SK-N-MC (cell line): Measurements from ENCODE around the gene SEMA3B.
A peak's percentile ranks its signal among the peaks of the same experiment; 100 is the strongest.
"Not testable (repeated sequence)": the region's sequence is repeated elsewhere in the genome, so short reads cannot be mapped to it uniquely, and the experiment has no call there.

Source experiments
- DNase-seq: peaks from one replicate; pipeline ENCODE4 v3.0.0-alpha.2; 2011; ENCODE audit warnings: low read depth, low spot score
- H3K27ac ChIP-seq: fragments of 200-600 bp; sonication (generic); 2 replicates; pipeline ENCODE4 v1.5.1; 2016; ENCODE audit warnings: mixed run types
- H3K36me3 ChIP-seq: fragments of 200-600 bp; sonication (generic); 2 replicates; pipeline ENCODE4 v1.6.1; 2017; ENCODE audit warnings: antibody characterized with exemption, low read length, mixed read lengths; ENCODE audit not compliant: insufficient read depth
- H3K4me3 ChIP-seq: fragments of 200-600 bp; sonication (generic); 2 replicates; pipeline ENCODE4 v1.5.1; 2016
- H3K9ac ChIP-seq: fragments of 200-600 bp; sonication (generic); 2 replicates; pipeline ENCODE4 v1.8.0; 2017; ENCODE audit warnings: mixed run types, mixed read lengths; ENCODE audit not compliant: insufficient read length
- H3K9me3 ChIP-seq: fragments of 200-600 bp; sonication (generic); 2 replicates; pipeline ENCODE4 v1.6.1; 2017; ENCODE audit warnings: low read depth, mild to moderate bottlenecking, antibody characterized with exemption, low read length, moderate library complexity, mixed read lengths
- EZH2 ChIP-seq: fragments of 200-600 bp; sonication (generic); IDR thresholded peaks from one replicate; pipeline ENCODE4 v1.6.1; 2017; ENCODE audit warnings: antibody characterized with exemption
- FOXP2 ChIP-seq: optimal IDR thresholded peaks from 2 replicates; pipeline ENCODE3; 2011; ENCODE audit warnings: mild to moderate bottlenecking, moderate library complexity; ENCODE audit not compliant: insufficient read depth; ENCODE audit errors: extremely low read length, control extremely low read depth
- POLR2AphosphoS5 ChIP-seq: IDR thresholded peaks from 2 replicates; pipeline ENCODE4 v1.6.1; 2012; ENCODE audit warnings: mild to moderate bottlenecking, low read depth, low read length, borderline replicate concordance

Gene SEMA3B

DNA sequence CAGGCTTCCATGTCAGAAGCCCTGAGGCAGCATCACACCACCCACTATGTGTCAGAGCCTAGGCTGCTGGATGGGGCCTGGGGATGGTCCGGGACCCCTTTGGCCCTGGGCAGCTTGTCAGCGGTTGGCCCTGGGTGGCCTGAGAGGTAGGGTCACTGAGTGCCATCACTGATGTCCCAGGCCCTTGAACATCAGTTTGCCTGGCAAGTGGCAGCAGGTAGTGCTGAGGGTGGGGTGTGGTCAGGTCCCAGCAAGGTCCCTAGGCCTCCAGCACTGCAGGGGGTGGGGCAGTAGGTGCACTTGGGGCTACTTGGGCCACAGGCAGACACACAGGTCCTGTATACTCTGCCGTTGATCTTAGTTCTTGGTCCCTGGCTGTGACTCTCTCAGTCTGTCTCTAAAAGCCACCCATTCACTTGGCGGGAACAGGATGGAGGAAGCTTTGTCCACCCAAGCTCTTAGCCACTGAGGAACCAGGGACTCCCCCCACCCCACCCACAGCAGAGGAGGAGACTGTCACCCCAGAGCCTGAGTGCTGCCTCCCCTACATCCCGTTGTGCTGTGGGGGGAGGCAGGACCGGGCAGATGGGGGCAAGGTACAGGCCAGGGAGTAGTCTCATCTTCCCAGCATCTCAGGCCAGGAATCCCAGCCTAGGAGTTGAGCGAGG lies 27.1 kb upstream of the SEMA3B start:
- Histone ChIP-seq H3K9ac (no peak overlapping the region), H3K4me3 (no peak overlapping the region), H3K36me3 (no peaks in the 10 kb centered on the region), H3K9me3 (no peaks in the 10 kb centered on the region), H3K27ac (no peak overlapping the region)
- no peak for DNase-seq
- TF ChIP-seq FOXP2 (no peak), EZH2 (no peak), POLR2AphosphoS5 (no peak)

DNA sequence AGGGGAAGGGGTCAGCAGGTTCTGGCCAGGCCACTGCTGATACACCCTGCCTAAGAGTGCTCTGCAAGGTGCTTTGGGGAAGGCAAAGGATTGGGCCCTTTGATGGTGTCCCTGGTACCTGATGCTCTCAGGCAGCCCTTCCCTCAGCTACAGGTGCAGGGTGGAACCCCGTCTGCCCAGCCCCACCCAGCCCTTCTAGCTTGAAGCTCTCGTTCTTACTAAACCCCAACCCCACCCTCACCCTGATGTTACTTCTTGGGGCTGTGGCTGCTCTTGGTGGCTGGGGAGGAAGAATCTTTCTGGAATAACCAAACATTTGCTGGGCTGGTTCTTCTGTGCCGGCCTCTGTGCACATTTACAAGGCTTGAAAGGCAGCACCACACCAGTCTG lies 26.6 kb upstream of the SEMA3B start:
- Histone ChIP-seq H3K27ac (no peak overlapping the region), H3K9me3 (no peaks in the 10 kb centered on the region), H3K9ac (no peak overlapping the region), H3K4me3 (no peak overlapping the region), H3K36me3 (no peaks in the 10 kb centered on the region)
- TF ChIP-seq EZH2 (no peak), FOXP2 (no peak), POLR2AphosphoS5 (no peak)
- DNase-seq: no peak

DNA sequence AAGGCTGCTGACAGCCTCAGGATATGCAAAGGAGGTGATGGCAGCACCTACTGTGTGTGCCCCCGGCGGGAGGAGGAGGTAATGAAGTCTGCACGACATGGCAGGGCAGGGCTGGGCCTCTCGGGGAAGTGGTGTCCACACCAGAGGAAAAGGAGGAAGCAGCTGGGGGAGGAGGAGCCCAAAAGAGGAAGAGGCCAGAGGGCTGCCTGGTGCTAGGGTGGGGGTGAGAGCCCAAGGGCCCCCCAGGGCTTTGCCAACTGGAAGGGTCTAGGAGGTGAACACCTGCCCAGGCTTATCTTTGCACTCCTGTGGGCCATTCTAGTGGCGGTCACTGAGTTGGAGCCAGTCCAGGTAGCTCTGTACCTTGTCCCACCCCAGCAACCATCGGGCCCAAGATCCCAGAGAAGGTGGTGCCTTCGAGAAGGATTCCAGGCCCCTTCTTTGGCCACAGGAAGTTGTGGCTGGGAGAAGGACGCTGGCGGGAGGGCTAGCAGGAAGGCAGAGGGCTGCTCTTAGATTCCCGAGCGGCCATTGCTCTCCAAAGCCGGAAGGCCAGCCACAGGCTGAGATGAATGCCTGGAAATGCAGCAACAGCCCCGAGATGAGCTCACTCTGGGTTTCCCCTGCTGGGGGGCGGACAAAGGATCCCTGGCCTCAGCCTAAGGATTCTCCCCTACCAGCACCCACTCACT lies 25.9 kb upstream of the SEMA3B start:
- Histone ChIP-seq H3K36me3 (no peaks in the 10 kb centered on the region), H3K9ac (no peak overlapping the region)

DNA sequence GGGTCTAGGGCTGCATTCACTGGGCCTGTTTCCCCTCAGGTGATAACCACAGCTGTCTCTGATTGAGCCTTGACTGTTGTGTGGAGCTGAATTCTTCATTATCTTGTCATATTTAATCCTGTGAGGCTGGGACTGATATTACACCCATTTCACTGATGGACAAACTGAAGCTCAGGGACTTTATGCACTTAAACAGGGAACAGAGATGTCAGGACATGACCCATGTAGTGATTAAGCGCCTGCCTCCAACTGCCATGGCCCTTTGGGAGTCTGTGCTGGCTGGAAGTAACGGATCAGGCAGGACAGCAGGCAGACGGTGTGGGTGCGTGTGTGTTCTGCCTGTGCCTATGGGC lies 25.4 kb upstream of the SEMA3B start:
- Histone ChIP-seq H3K4me3 (no peak overlapping the region), H3K9me3 (no peaks in the 10 kb centered on the region), H3K9ac (no peak overlapping the region), H3K27ac (no peak overlapping the region), H3K36me3 (no peaks in the 10 kb centered on the region)
- TF ChIP-seq EZH2: no peak
- TF ChIP-seq FOXP2: no peak
- TF ChIP-seq POLR2AphosphoS5: no peak
- DNase-seq: no peak

More for the DNA sequence above, 25.9 kb upstream of the SEMA3B start:
- H3K4me3 ChIP-seq: no peak overlapping the region
- no peaks in the 10 kb centered on the region for H3K9me3 ChIP-seq
- no peak overlapping the region for H3K27ac ChIP-seq
- DNase-seq: no peak
- TF ChIP-seq POLR2AphosphoS5 (no peak), EZH2 (no peak), FOXP2 (no peak)

DNA sequence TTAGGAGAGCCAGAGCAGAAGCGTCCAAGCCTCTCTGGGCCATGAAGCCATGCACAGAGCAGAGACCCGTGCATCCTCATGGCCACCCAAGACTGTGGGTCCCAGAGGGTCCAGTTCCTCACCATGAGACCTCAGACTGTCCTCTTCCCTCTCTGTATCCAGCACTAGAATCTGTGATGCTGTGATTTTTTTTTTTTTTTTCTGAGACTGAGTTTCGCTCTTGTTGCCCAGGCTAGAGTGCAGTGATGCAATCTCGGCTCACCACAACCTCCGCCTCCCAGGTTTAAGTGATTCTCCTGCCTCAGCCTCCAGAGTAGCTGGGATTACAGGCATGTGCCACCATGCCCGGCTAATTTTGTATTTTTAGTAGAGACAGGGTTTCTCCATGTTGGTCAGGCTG lies 24.1 kb upstream of the SEMA3B start:
- H3K4me3 ChIP-seq, DNase-seq, H3K36me3 ChIP-seq, H3K9me3 ChIP-seq, H3K9ac ChIP-seq, H3K27ac ChIP-seq: not testable (repeated sequence)

DNA sequence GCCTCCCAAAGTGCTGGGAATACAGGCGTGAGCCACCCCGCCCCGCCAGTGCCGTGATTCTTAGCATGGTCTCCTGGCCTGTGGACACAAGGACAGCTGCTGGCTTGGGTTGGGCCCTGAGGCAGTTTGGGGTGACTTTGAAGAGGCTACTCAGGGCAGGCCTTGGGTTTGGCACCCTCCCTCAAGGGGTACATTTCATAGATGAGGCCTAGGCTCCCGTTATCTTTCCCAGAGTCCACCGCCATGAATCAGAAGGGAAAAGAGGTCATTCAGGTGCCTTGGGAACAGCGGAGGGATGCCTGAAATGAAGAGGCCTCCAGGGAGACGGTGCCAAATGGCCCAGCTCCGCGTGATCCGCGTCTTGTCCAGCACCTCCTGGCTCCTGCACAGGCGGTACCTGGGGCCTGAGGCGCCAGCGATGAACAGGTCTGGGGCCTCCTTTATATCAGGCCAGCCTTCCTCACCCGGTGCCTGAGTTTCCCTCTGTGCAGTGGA lies 23.6 kb upstream of the SEMA3B start:
- Histone ChIP-seq H3K9ac (no peak overlapping the region), H3K27ac (peak overlapping the region; percentile 87), H3K4me3 (peak overlapping the region; percentile 72; the same call in 1 of the 2 replicates), H3K9me3 (no peaks in the 10 kb centered on the region), H3K36me3 (no peaks in the 10 kb centered on the region)
- no peak for DNase-seq
- no peak for TF ChIP-seq POLR2AphosphoS5
- TF ChIP-seq FOXP2: no peak
- no peak for TF ChIP-seq EZH2

DNA sequence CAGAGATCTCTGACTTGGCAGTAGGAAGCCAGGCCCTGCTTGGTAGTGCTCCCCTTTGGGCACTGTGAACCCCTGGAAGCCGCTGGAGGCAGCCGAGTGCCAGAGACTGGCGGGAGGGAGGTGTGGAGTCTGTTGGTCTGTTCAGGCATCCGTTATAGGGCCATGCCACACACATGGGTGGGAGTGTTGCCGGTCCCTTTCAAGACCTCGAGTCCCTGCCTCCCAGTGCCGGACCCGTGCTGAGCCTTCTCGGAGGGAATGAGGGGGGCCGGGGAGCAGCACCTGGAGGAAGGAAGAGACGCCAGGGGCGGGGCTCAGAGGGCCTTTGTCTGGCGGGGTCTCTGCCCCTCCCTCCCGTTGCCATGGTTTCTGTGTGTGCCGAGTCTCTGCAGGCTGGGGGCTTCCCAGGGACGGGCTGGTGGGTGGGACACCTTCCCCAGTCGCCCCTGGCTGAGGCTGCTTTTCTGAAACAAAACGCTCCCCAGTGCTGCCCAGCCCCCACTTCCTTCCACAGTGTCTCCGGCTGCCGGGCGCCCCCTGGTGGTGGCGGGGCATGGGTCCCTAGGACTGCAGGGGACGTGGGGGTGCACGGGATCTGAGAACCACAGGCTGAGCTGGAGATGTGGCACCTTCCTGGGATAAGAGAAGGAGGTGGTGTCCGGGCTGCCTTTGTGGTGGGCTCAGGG lies 23.0 kb upstream of the SEMA3B start:
- Histone ChIP-seq H3K9ac (peak overlapping the region; percentile 33), H3K9me3 (no peaks in the 10 kb centered on the region), H3K27ac (peak overlapping the region; percentile 87), H3K4me3 (peak overlapping the region; percentile 72), H3K36me3 (no peaks in the 10 kb centered on the region)
- no peak for DNase-seq
- TF ChIP-seq POLR2AphosphoS5 (0 out of 2 replicates have a peak, but pooled peaks have one; percentile 29), EZH2 (no peak)

DNA sequence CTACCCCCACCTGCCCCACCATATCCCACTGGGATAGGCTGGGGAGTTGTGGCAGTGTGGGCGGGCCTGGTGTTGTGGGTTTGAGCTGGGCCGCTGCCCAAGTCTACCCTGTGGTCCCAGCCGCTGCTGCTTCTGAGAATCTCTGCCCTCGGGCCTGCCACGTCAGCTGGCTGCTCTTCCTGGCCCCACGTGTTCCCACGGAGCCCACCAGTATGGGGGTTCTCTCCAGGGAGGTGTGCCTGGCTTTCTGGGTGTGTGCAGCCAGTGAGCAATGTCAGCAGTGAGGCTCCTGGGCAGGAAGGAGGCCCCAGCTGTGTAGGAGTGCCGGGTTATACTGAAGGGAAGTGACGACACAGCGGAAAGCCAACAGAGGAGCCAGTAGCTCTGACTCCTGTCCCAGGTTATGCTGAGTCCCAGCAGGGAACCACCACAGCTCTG lies 22.4 kb upstream of the SEMA3B start:
- H3K27ac ChIP-seq: peak overlapping the region; percentile 87
- no peaks in the 10 kb centered on the region for H3K9me3 ChIP-seq
- peak overlapping the region; percentile 72 for H3K4me3 ChIP-seq
- H3K36me3 ChIP-seq: no peaks in the 10 kb centered on the region
- H3K9ac ChIP-seq: peak overlapping the region; percentile 20
- no peak for DNase-seq
- TF ChIP-seq POLR2AphosphoS5 (peak; percentile 46; the same call in 1 of the 2 replicates), FOXP2 (no peak), EZH2 (no peak)

DNA sequence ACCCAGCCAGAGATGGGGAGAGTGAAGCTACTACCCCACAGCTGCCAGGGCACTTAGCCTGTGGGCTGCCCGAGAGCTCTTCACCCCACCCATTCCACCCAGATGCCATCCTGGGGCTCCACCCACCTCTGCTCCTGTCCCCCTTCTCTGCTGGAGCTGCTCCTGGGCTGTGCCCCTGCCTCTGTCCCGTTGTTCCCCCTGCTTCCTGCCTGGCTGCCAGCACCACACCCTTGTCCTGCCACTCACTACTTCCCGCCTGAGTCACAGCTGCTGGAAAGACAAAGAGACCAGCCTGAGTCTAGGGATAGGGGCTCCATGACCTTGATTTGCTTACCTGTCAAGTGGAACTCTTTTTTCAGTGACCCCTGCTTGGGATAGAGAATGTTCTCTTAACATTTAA lies 20.6 kb upstream of the SEMA3B start:
- no peak for DNase-seq
- H3K27ac ChIP-seq: no peak overlapping the region
- no peak for TF ChIP-seq POLR2AphosphoS5
- no peak for TF ChIP-seq EZH2
- no peak for TF ChIP-seq FOXP2
- H3K4me3 ChIP-seq: no peak overlapping the region
- no peaks in the 10 kb centered on the region for H3K9me3 ChIP-seq
- H3K36me3 ChIP-seq: no peaks in the 10 kb centered on the region
- no peak overlapping the region for H3K9ac ChIP-seq
